Activated T-helper 1 cell treated with anti-CD3 and anti-CD28 coated beads, Interleukin-2, amount 50 U/mL, for 16 hours (primary cell): ENCODE results near the gene FRMD7.
"Not testable (repeated sequence)": the region's sequence is repeated elsewhere in the genome, so short reads cannot be mapped to it uniquely, and the experiment has no call there.

ENCODE experiments used
- DNase-seq, 2 donors: peaks; one replicate each; pipeline ENCODE4 v3.0.0-alpha.2; 2020; ENCODE audit warnings: low read depth in 1 of 2, low spot score in 1 of 2

FRMD7 gene

GRCh38 chrX:132127743-132128142 is at the start of gene FRMD7:
FRMD7 (minus strand) TSS chrX:132128020; CDS start chrX:132127844, 176 bp downstream.
- DNase-seq: no peak

- no peak for DNase-seq
Observed at GRCh38 chrX:132173647-132174046, 45.8 kb upstream of the FRMD7 start.

- no peak for DNase-seq
Observed at GRCh38 chrX:132171881-132172280, 44.1 kb upstream of the FRMD7 start.

- no peak for DNase-seq
Observed at GRCh38 chrX:132171478-132171877, 43.7 kb upstream of the FRMD7 start.

GRCh38 chrX:132169554-132169953 is 41.7 kb upstream of the FRMD7 start:
- DNase-seq: no peak

- no peak for DNase-seq
Observed at GRCh38 chrX:132165651-132166050, 37.8 kb upstream of the FRMD7 start.

GRCh38 chrX:132165005-132165404 is 37.2 kb upstream of the FRMD7 start:
- no peak for DNase-seq

GRCh38 chrX:132163094-132163493 is 35.3 kb upstream of the FRMD7 start:
- not testable (repeated sequence) for DNase-seq

GRCh38 chrX:132153166-132153565 is 25.3 kb upstream of the FRMD7 start:
- no peak for DNase-seq

GRCh38 chrX:132146456-132146855 is 18.6 kb upstream of the FRMD7 start:
- DNase-seq: no peak

- DNase-seq: no peak
Observed at GRCh38 chrX:132144061-132144460, 16.2 kb upstream of the FRMD7 start.

GRCh38 chrX:132125906-132126305 is 1.9 kb downstream of the FRMD7 start:
- DNase-seq: no peak

GRCh38 chrX:132120913-132121312 is 6.9 kb downstream of the FRMD7 start:
- no peak for DNase-seq

GRCh38 chrX:132119821-132120515 is 7.9 kb downstream of the FRMD7 start:
- no peak for DNase-seq

- DNase-seq: no peak
Observed at GRCh38 chrX:132119283-132119682, 8.5 kb downstream of the FRMD7 start.

- DNase-seq: no peak
Observed at GRCh38 chrX:132118358-132118757, 9.5 kb downstream of the FRMD7 start.

- DNase-seq: no peak
Observed at GRCh38 chrX:132115792-132116191, 12.0 kb downstream of the FRMD7 start.

GRCh38 chrX:132114607-132115006 is 13.2 kb downstream of the FRMD7 start:
- DNase-seq: no peak

- no peak for DNase-seq
Observed at GRCh38 chrX:132107291-132107690, 20.5 kb downstream of the FRMD7 start.

- DNase-seq: no peak
Observed at GRCh38 chrX:132101799-132102198, 26.0 kb downstream of the FRMD7 start.

- DNase-seq: no peak
Observed at GRCh38 chrX:132101206-132101605, 26.6 kb downstream of the FRMD7 start.

GRCh38 chrX:132098704-132099103 is 29.1 kb downstream of the FRMD7 start:
- DNase-seq: not testable (repeated sequence)

- no peak for DNase-seq
Observed at GRCh38 chrX:132094164-132094563, 33.7 kb downstream of the FRMD7 start.
